K562 (cell line): ENCODE data around the gene SCYGR1. TPM values are rescaled to one million over a fixed set of nuclear protein-coding genes. Genes with fewer than 3 reads are reported as not detected.

Source experiments
- ATAC-seq: fragments of 200-7000 bp; cut with Tn5 transposase; 3 replicates; pipeline ENCODE4 v1.9.1; 2020; ENCODE audit warnings: moderate library complexity
- BruUV-seq: library from RNA; stranded (reverse); fragments of 400-500 nt; replicated peaks from 2 replicates; lab custom pipeline; 2021; lab: Mats Ljungman, UMichigan
- CTCF ChIA-PET: fragments of 300-600 bp; formaldehyde crosslinking; extraction: SDS; loops from one replicate; lab custom pipeline; 2021; ENCODE audit warnings: low intra/inter-chr PET ratio; lab: Yijun Ruan, JAX
- POLR2A ChIA-PET: fragments of 300-600, 350-650 bp; sonication (Branson Sonifier 250); formaldehyde crosslinking; extraction: SDS; loops from one replicate; lab custom pipeline; 2021; ENCODE audit warnings: antibody characterized with exemption, inconsistent platforms; lab: Yijun Ruan, JAX
- DNase-seq, 4 experiments: peaks; one replicate each; pipeline versions ENCODE4 v3.0.0 to v3.0.0-alpha.2; 2011 to 2018; ENCODE audit warnings: low spot score in 3 of 4, mixed read lengths in 3 of 4; ENCODE audit errors: extremely low read depth in 1 of 4
- FAIRE-seq: peaks from 2 replicates; lab custom pipeline; 2011; peaks lifted over from hg19 to GRCh38; lab: Jason Lieb, UNC
- H2AFZ ChIP-seq: 2 replicates; pipeline ENCODE4 v1.6.0; 2011; ENCODE audit warnings: low read depth, low read length, control low read depth, inconsistent platforms
- H3K27ac ChIP-seq: fragments of 200-600 bp; 3 replicates; pipeline ENCODE4 v1.8.0; 2011; ENCODE audit warnings: low read depth, mild to moderate bottlenecking, control low read depth, inconsistent platforms, low read length, moderate library complexity, mixed read lengths; ENCODE audit errors: extremely low read depth
- H3K27me3 ChIP-seq, 2 experiments: fragments of 300-600 bp in 1 of 2; 2 replicates in 1 of 2; 3 replicates in 1 of 2; pipeline versions ENCODE4 v1.6.0 to v1.8.0; 2011; ENCODE audit warnings: inconsistent platforms in 2 of 2, low read length in 2 of 2, mild to moderate bottlenecking in 1 of 2, mixed read lengths in 1 of 2, moderate library complexity in 1 of 2; ENCODE audit not compliant: control insufficient read depth in 2 of 2, insufficient read depth in 2 of 2
- H3K36me3 ChIP-seq: fragments of 300-600 bp; 3 replicates; pipeline ENCODE4 v1.8.0; 2011; ENCODE audit warnings: mild to moderate bottlenecking, low read length, inconsistent platforms; ENCODE audit not compliant: control insufficient read depth, insufficient read depth
- H3K4me1 ChIP-seq, 2 experiments: fragments of 200-600 bp in 1 of 2; replicated peaks in 1 of 2; 2 replicates in 1 of 2; 3 replicates in 1 of 2; pipeline versions ENCODE4 v1.5.1 to v1.8.0; 2011; ENCODE audit warnings: inconsistent platforms in 2 of 2, low read length in 2 of 2, mild to moderate bottlenecking in 1 of 2, mixed read lengths in 1 of 2, moderate library complexity in 1 of 2; ENCODE audit not compliant: control insufficient read depth in 2 of 2, insufficient read depth in 2 of 2
- H3K4me2 ChIP-seq: 2 replicates; pipeline ENCODE4 v1.6.1; 2011; ENCODE audit warnings: low read length, control low read depth, inconsistent platforms, mixed read lengths; ENCODE audit not compliant: insufficient read depth
- H3K4me3 ChIP-seq: fragments of 200-600 bp; sonication (generic), shearing (Covaris generic); 2 replicates; pipeline ENCODE4 v1.5.1; 2016; ENCODE audit warnings: control low read depth, inconsistent platforms
- H3K79me2 ChIP-seq: fragments of 200-600 bp; 3 replicates; pipeline ENCODE4 v1.8.0; 2011; ENCODE audit warnings: low read length, inconsistent platforms; ENCODE audit not compliant: control insufficient read depth, insufficient read depth
- H3K9ac ChIP-seq, 2 experiments: 2 replicates each; pipeline versions ENCODE4 v1.6.0 to v1.6.1; 2011; ENCODE audit warnings: low read depth in 2 of 2, low read length in 2 of 2, control low read depth in 1 of 2, inconsistent platforms in 1 of 2, mild to moderate bottlenecking in 1 of 2, mixed read lengths in 1 of 2; ENCODE audit not compliant: insufficient read depth in 1 of 2
- H3K9me1 ChIP-seq: one replicate; pipeline ENCODE4 v1.6.0; 2011; ENCODE audit warnings: inconsistent platforms, mild to moderate bottlenecking, low read length, moderate library complexity; ENCODE audit not compliant: control insufficient read depth, insufficient read depth
- H3K9me3 ChIP-seq: replicated peaks from 2 replicates; pipeline ENCODE4 v1.5.1; 2011; ENCODE audit warnings: low read depth, low read length, inconsistent platforms; ENCODE audit not compliant: control insufficient read depth, insufficient read depth
- H4K20me1 ChIP-seq: replicated peaks from 2 replicates; pipeline ENCODE4 v1.6.1; 2011; ENCODE audit warnings: low read length, inconsistent platforms, mixed read lengths; ENCODE audit not compliant: control insufficient read depth, insufficient read depth
- BRCA1 ChIP-seq, 2 experiments: fragments of 450-650 bp in 1 of 2; sonication (generic) in 1 of 2; formaldehyde crosslinking in 1 of 2; IDR thresholded peaks; 2 replicates each; pipeline versions ENCODE4 v1.5.0 to v1.6.1; 2017 to 2020; ENCODE audit warnings: mild to moderate bottlenecking in 1 of 2, missing genetic modification reagents in 1 of 2
- CBFA2T3 ChIP-seq: fragments of 450-650 bp; IDR thresholded peaks from 2 replicates; pipeline ENCODE4 v1.6.1; 2017
- CC2D1A ChIP-seq: fragments of 450-650 bp; IDR thresholded peaks from 2 replicates; pipeline ENCODE4 v1.6.1; 2017; ENCODE audit warnings: mild to moderate bottlenecking
- EP400 ChIP-seq: fragments of 450-650 bp; IDR thresholded peaks from 2 replicates; pipeline ENCODE4 v1.6.1; 2017; ENCODE audit warnings: antibody characterized with exemption, mild to moderate bottlenecking, moderate library complexity
- ESRRA ChIP-seq: fragments of 450-650 bp; IDR thresholded peaks from 2 replicates; pipeline ENCODE4 v1.6.1; 2014; ENCODE audit warnings: low read depth, mild to moderate bottlenecking, moderate library complexity, borderline replicate concordance
- KLF6 ChIP-seq: fragments of 250-450 bp; sonication (Bioruptor Pico); IDR thresholded peaks from 2 replicates; pipeline ENCODE4 v1.4.0; 2020; ENCODE audit warnings: mild to moderate bottlenecking, moderate library complexity, borderline replicate concordance
- MYNN ChIP-seq, 2 experiments: sonication (generic); formaldehyde crosslinking in 1 of 2; IDR thresholded peaks; 2 replicates each; pipeline versions ENCODE4 v1.5.0 to v1.6.1; 2016 to 2020; ENCODE audit warnings: antibody characterized with exemption in 1 of 2, missing genetic modification reagents in 1 of 2
- NR2C2 ChIP-seq, 2 experiments: fragments of 200-800 bp in 1 of 2; sonication (Bioruptor generic) in 1 of 2; sonication (generic) in 1 of 2; formaldehyde crosslinking in 1 of 2; IDR thresholded peaks; 2 replicates each; pipeline versions ENCODE4 v1.6.1 to v1.8.0; 2016 to 2022; ENCODE audit warnings: mild to moderate bottlenecking in 1 of 2, missing compliant biosample characterization in 1 of 2, missing genetic modification characterization in 1 of 2, missing genetic modification reagents in 1 of 2
- PHB ChIP-seq: fragments of 250-450 bp; sonication (Bioruptor Pico); IDR thresholded peaks from 2 replicates; pipeline ENCODE4 v1.5.0; 2021
- U2AF2 ChIP-seq: fragments of 200-400 bp; formaldehyde crosslinking; optimal IDR thresholded peaks from 2 replicates; pipeline ENCODE3; 2017; ENCODE audit warnings: low read depth, mild to moderate bottlenecking, low read length
- ZNF175 ChIP-seq: fragments of 200-800 bp; sonication (Bioruptor generic); IDR thresholded peaks from 2 replicates; pipeline ENCODE4 v1.6.1; 2016; ENCODE audit warnings: low read depth, mild to moderate bottlenecking, missing genetic modification characterization, missing compliant biosample characterization
- ZNF431 ChIP-seq: sonication (generic); formaldehyde crosslinking; IDR thresholded peaks from 2 replicates; pipeline ENCODE4 v1.8.0; 2022; ENCODE audit warnings: mild to moderate bottlenecking, missing genetic modification reagents
- ZNF444 ChIP-seq: fragments of 250-450 bp; sonication (Bioruptor Pico); IDR thresholded peaks from 2 replicates; pipeline ENCODE4 v1.4.0; 2020; ENCODE audit warnings: mild to moderate bottlenecking, moderate library complexity
- ZNF507 ChIP-seq: conservative IDR thresholded peaks from 2 replicates; pipeline ENCODE4 v1.6.1; 2017; ENCODE audit warnings: missing genetic modification characterization, missing compliant biosample characterization
- WGBS: fragments of 100-300 bp; shearing (Covaris generic); methylation state at CpG from one replicate; pipeline ENCODE4 v1.1.6; 2016; ENCODE audit warnings: low coverage, mixed read lengths; ENCODE audit not compliant: insufficient coverage; ENCODE audit errors: missing lambda C conversion rate; 5-methylcytosine and 5-hydroxymethylcytosine counted together
- in situ Hi-C: fragments of 300-500 bp; cut with MboI; formaldehyde crosslinking; loops from 4 replicates; pipeline ENCODE4 v1.15.0; 2018; ENCODE audit warnings: inconsistent platforms, mixed read lengths
- intact Hi-C: fragments of 100-400 bp; cut with micrococcal nuclease; formaldehyde crosslinking; loops from 2 replicates; pipeline ENCODE4 v1.14.2; 2022
- polyA plus RNA-seq, 8 experiments: library from polyadenylated mRNA; depleted of rRNA in 4 of 8; stranded (reverse) in 5 of 8; unstranded in 3 of 8; fragments of >200 nt; fragmentation: Nextera tagmentation in 2 of 8; fragmentation: Illumina TruSeq in 1 of 8; extraction: Ambion mirVana in 2 of 8; extraction: Trizol in 1 of 8; gene quantifications; 2 replicates each; pipeline versions ENCODE4 v1.2.1 to v1.2.3, GENCODE V29; 2011 to 2014; ENCODE audit warnings: inconsistent platforms in 1 of 8, missing spikeins in 1 of 8
- total RNA-seq, 7 experiments: library from RNA; depleted of rRNA in 6 of 7; stranded (reverse); fragments of >200 nt in 6 of 7; fragmentation: Illumina TruSeq in 2 of 7; extraction: Trizol in 2 of 7; gene quantifications; 2 replicates each; pipeline versions ENCODE4 v1.2.1 to v1.2.3, GENCODE V29; 2011 to 2021; ENCODE audit warnings: low replicate concordance in 1 of 7
- TF ChIP-seq, protein P1 (sequence below): IDR thresholded peaks from 3 replicates; pipeline ENCODE4 v1.6.1; 2011; ENCODE audit warnings: borderline replicate concordance, mild to moderate bottlenecking, moderate library complexity; ENCODE audit not compliant: insufficient read length; ENCODE audit errors: extremely low read depth
- TF ChIP-seq, protein P2 (sequence below): fragments of 450-650 bp; conservative IDR thresholded peaks from 2 replicates; pipeline ENCODE4 v1.6.1; 2016; ENCODE audit warnings: missing genetic modification characterization, low read depth, mild to moderate bottlenecking, control low read depth, missing compliant biosample characterization

The SCYGR1 gene
- total and polyA plus RNA-seq, 9 of the 15 experiments (the other 6 are each of a cell fraction or from before 2014, with no cell fraction given) = not detected

DNA sequence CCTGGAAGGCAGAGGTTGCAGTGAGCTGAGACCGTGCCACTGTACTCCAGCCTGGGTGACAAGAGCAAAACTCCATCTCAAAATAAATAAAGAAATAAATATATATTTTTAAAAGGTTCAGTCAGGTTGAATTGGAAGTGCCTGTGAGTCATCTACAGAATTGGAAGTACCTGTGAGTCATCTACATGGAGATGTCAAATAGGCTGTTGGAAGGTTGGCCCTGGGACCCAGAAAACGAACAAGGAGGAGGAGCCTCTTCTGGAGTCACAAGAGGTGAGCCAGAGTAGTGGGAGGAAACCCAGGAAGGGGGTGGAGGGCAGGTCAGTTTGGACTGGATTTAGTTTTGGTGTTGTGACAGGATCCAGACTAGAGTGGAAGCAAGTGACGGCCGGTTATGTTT lies 15.2 kb upstream of the SCYGR1 start:
- Histone ChIP-seq H4K20me1 (no peaks in the 10 kb centered on the region), H3K27ac (no peak overlapping the region), H3K4me2 (no peak overlapping the region), H3K9me3 (no peaks in the 10 kb centered on the region), H3K79me2 (no peaks in the 10 kb centered on the region), H3K4me3 (no peak overlapping the region), H3K27me3 (peaks cover 0 to 8% of the 10 kb centered on the region in 2 experiments; a peak in 3 of 5 replicates), H3K36me3 (no peaks in the 10 kb centered on the region), H3K9me1 (no peaks in the 10 kb centered on the region), H2AFZ (no peak overlapping the region), H3K4me1 (no peaks in the 10 kb centered on the region; a peak in 2 of 5 replicates), H3K9ac (no peak overlapping the region)
- ATAC-seq (no peak), FAIRE-seq (no peak), DNase-seq (no peak)
- TF ChIP-seq U2AF2 = no peak
- TF ChIP-seq KLF6 (CRISPR knock-in tag) = no peak
- no peak for TF ChIP-seq CBFA2T3
- TF ChIP-seq, protein P1, sequence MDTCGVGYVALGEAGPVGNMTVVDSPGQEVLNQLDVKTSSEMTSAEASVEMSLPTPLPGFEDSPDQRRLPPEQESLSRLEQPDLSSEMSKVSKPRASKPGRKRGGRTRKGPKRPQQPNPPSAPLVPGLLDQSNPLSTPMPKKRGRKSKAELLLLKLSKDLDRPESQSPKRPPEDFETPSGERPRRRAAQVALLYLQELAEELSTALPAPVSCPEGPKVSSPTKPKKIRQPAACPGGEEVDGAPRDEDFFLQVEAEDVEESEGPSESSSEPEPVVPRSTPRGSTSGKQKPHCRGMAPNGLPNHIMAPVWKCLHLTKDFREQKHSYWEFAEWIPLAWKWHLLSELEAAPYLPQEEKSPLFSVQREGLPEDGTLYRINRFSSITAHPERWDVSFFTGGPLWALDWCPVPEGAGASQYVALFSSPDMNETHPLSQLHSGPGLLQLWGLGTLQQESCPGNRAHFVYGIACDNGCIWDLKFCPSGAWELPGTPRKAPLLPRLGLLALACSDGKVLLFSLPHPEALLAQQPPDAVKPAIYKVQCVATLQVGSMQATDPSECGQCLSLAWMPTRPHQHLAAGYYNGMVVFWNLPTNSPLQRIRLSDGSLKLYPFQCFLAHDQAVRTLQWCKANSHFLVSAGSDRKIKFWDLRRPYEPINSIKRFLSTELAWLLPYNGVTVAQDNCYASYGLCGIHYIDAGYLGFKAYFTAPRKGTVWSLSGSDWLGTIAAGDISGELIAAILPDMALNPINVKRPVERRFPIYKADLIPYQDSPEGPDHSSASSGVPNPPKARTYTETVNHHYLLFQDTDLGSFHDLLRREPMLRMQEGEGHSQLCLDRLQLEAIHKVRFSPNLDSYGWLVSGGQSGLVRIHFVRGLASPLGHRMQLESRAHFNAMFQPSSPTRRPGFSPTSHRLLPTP = no peak
- TF ChIP-seq PHB (CRISPR knock-in tag) = no peak
- TF ChIP-seq ZNF507 (tag) = no peak
- no peak for TF ChIP-seq EP400
- TF ChIP-seq, protein P2, sequence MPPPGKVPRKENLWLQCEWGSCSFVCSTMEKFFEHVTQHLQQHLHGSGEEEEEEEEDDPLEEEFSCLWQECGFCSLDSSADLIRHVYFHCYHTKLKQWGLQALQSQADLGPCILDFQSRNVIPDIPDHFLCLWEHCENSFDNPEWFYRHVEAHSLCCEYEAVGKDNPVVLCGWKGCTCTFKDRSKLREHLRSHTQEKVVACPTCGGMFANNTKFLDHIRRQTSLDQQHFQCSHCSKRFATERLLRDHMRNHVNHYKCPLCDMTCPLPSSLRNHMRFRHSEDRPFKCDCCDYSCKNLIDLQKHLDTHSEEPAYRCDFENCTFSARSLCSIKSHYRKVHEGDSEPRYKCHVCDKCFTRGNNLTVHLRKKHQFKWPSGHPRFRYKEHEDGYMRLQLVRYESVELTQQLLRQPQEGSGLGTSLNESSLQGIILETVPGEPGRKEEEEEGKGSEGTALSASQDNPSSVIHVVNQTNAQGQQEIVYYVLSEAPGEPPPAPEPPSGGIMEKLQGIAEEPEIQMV (tag) = no peak
- no peak for TF ChIP-seq ZNF444 (CRISPR knock-in tag)
- no peak for TF ChIP-seq ESRRA
- no peak for TF ChIP-seq ZNF431 (CRISPR knock-in tag)
- no peak for TF ChIP-seq ZNF175 (CRISPR knock-in tag)
- no peak for TF ChIP-seq NR2C2 (CRISPR knock-in tag; IDR thresholded peaks at IDR 0.05)
- no peak for TF ChIP-seq NR2C2 (tag; IDR thresholded peaks at IDR 0.05)
- no peak for TF ChIP-seq BRCA1 (IDR thresholded peaks at IDR 0.05)
- no peak for TF ChIP-seq BRCA1 (CRISPR knock-in tag; IDR thresholded peaks at IDR 0.05)
- TF ChIP-seq CC2D1A = no peak
- no peak for TF ChIP-seq MYNN (IDR thresholded peaks at IDR 0.05)
- no peak for TF ChIP-seq MYNN (CRISPR knock-in tag; IDR thresholded peaks at IDR 0.05)
- intact Hi-C loops (no loop called here), in situ Hi-C loops (loop anchor here (10.0 kb wide), 1 partner anchor 362 kb away; no protein-coding TSS in a partner anchor)
- no TSS peak for BruUV-seq
- POLR2A ChIA-PET = interaction anchor here (0.8 to 0.9 kb wide), 2 partner anchors 75 to 253 kb away, joined by 3 read pairs; no protein-coding TSS in a partner anchor
- CTCF ChIA-PET = no interaction called here
- WGBS = 2% methylated on average over 4 of the region's 4 CpGs
